DMS79 (cell line): ENCODE results near the gene NUDT22.
A peak's percentile ranks its signal among the peaks of the same experiment; 100 is the strongest.

Source experiments
- DNase-seq: peaks from one replicate; lab custom pipeline; 2025; lab: John Stamatoyannopoulos, UW

NUDT22 gene

GRCh38 chr11:64256300-64256699, 30.2 kb downstream of the NUDT22 start:
- no peak for DNase-seq

DNA sequence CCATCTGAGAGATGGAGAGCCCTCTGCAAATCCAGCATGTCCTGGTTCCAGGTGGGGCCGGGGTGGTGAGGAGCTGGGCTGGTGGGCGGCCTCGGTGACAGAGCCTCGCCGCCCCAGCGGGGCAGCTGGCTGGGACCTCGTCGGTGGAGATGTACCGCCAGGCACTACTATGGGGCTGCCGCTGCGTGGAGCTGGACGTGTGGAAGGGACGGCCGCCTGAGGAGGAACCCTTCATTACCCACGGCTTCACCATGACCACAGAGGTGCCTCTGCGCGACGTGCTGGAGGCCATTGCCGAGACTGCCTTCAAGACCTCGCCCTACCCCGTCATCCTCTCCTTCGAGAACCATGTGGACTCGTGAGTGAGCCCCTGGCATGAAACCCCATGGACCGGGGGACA, 32.3 kb downstream of the NUDT22 start:
- DNase-seq, result no peak

DNA sequence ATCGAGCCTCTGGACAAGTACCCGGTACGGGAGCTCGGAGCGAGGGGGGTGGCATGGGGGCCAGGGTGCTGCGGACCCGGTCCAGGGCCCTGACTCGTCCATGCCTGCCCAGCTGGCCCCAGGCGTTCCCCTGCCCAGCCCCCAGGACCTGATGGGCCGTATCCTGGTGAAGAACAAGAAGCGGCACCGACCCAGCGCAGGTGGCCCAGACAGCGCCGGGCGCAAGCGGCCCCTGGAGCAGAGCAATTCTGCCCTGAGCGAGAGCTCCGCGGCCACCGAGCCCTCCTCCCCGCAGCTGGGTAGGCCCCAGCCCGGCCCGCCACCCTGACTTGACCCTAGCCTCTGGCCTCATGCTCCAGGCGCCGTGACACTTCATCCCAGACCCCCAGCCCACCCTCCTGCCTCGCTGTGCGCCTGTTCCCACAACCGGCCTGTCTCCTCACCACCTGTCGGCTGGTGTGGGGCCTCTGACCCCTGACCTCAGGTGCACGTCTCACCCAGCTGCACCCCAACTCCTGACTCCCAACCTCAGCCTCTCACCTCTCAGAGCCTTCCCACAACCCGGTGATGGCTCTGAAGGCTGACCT, 33.0 kb downstream of the NUDT22 start:
- DNase-seq, result no peak

GRCh38 chr11:64259533-64260067, 33.5 kb downstream of the NUDT22 start:
- DNase-seq, result no peak

- no peak for DNase-seq
These were observed 34.2 kb downstream of the NUDT22 start for GRCh38 chr11:64260147-64260708.

DNA sequence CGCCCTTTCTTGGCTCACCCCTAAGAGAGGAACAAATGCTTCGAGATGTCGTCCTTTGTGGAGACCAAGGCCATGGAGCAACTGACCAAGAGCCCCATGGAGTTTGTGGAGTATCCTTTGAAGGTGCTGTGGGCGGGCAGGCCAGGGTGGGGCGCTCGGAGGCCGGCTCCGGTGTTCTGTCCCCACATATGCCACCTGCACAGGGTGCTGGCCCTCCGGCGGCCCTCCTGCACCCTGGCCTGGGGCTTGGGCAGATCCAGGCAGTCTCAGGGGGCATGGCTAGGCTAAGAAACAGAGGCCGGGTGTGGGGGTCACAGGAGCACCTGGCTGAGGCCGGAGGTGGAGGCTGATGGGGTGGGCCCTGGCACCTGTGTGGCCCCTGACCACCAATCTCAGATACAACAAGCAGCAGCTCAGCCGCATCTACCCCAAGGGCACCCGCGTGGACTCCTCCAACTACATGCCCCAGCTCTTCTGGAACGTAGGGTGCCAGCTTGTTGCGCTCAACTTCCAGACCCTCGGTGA, 35.5 kb downstream of the NUDT22 start:
- DNase-seq, result no peak

DNA sequence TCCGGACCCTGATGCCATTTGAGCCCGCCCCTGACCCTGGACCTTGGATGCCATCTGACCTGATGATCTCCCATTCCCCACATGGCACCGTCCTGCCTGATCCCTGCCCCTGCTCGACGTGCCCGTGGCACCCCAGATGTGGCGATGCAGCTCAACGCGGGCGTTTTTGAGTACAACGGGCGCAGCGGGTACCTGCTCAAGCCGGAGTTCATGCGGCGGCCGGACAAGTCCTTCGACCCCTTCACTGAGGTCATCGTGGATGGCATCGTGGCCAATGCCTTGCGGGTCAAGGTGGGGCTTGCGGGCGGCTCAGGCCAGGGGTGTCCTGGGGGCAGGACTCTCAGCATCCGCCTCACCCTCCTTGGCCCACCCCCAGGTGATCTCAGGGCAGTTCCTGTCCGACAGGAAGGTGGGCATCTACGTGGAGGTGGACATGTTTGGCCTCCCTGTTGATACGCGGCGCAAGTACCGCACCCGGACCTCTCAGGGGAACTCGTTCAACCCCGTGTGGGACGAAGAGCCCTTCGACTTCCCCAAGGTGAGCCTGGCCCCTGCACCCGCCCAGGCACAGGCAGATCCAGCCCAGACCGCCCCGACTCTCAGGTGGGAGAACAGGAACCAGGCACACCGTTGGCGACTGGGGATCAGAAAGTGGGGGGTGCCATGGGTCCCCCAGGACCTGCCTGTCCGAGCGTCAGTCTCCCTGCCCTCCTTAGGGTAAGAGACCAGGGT, 36.4 kb downstream of the NUDT22 start:
- DNase-seq, result no peak

DNA sequence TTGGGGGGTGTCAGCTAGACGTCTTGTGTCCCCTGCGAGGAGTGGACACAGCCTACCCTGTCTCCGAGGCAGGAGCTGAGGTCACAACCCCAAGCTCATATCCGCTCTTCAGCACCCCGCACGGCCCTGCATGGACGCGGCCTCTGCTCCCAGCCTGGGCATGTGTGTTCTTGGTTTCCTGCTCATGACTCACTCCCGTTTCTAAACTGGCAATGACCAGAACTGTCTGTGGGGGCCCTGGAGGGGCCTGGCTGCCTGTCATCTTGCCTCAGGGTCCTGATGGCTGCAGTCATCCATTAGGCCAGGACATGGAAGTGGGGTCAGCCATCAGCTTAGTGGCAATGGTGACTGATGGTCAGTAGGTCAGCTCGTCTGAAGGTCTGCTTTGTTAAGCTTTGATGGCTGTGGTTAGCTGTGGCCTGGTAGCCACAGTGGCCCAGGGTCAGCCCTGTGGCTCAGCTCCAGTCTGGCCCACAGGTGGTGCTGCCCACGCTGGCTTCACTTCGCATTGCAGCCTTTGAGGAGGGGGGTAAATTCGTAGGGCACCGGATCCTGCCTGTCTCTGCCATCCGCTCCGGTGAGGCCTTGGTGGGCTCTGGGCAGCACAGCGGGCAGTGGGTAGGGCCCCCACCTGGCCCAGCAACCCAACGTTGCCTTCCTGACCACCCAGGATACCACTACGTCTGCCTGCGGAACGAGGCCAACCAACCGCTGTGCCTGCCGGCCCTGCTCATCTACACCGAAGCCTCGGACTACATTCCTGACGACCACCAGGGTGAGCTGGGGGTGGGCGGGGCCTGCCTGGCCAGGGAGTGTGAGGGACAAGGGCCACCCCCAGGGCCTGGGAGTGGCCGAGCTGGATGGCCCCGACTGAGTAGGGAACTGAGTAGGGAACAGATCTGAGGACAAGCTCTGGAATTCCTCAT, 37.2 kb downstream of the NUDT22 start:
- no peak for DNase-seq

DNA sequence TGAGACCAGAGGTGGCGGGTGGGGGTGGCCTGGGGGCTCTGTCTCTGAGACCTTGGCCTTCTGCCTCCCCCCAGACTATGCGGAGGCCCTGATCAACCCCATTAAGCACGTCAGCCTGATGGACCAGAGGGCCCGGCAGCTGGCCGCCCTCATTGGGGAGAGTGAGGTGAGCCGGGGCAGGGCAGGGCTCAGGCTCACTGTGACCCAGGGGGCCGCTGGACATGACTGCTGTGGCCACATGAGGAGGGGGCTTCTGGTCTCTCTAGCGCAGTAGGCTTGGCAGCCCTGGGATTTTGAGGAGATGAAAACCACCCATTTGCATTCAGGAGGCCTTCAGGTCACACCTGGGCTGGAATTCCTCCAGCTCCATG, 37.9 kb downstream of the NUDT22 start:
- no peak for DNase-seq

- no peak for DNase-seq
These were observed 38.3 kb downstream of the NUDT22 start for GRCh38 chr11:64264371-64264852.

DNA sequence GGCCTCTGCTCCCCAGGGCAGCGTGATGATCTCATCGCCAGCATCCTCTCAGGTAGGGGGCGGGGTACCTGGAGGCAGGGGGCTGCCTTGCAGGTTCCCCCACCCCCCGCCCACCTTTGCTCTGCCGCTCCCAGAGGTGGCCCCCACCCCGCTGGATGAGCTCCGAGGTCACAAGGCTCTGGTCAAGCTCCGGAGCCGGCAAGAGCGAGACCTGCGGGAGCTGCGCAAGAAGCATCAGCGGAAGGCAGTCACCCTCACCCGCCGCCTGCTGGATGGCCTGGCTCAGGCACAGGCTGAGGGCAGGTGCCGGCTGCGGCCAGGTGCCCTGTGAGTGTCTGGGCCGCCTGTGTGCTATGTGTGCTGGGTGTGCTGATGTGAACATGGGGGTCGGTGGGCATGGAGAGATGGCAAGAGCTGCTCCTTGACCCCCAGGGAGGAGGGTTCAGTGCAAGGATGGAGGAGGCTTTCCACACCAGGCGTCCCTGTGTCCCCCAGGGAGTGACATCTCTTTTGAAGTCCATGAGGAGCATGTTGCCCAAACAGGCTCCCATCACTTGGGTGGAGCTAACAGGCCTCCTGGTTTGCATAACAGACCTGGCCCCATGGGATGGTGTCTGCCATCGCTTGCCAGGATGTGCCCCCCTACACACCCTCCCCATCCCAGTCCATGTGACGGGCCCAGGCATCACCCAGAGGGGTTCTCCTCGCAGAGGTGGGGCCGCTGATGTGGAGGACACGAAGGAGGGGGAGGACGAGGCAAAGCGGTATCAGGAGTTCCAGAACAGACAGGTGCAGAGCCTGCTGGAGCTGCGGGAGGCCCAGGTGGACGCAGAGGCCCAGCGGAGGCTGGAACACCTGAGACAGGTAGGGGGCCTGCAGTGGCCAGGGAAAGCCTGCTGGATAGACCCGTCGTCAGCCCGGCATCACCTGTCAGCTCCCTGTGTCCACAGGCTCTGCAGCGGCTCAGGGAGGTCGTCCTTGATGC, 39.4 kb downstream of the NUDT22 start:
- no peak for DNase-seq

GRCh38 chr11:64266339-64266738, 40.3 kb downstream of the NUDT22 start:
- no peak for DNase-seq

DNA sequence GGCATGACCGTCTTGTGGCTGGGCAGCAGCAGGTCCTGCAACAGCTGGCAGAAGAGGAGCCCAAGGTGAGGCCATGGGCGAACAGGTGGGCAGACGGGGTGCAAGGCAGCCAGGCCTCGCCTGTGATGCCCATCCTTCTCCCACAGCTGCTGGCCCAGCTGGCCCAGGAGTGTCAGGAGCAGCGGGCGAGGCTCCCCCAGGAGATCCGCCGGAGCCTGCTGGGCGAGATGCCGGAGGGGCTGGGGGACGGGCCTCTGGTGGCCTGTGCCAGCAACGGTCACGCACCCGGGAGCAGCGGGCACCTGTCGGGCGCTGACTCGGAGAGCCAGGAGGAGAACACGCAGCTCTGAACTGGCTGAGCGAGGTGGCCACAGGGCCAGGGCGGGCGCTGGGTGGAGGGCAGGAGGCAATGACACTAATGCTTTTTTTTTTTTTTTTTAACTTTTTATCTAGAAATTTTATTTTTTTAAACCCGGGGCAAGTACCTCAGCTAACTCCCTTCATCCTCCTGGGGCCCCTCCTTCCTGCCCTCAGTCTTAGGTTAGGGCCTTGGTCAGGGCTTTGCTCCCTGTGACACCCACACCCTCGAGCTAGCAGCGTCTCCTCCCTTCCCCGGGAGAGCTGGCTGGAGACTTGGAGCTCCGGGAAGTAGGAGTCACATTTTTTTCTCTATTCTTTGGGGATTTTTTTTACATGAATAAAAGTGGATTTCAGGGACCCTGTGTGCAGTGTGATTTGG, 41.3 kb downstream of the NUDT22 start:
- peak; percentile 77 for DNase-seq

GRCh38 chr11:64268025-64268892, 42.2 kb downstream of the NUDT22 start:
- DNase-seq, result peak; percentile 27

- no peak for DNase-seq
These were observed 42.9 kb downstream of the NUDT22 start for GRCh38 chr11:64268893-64269539.

DNA sequence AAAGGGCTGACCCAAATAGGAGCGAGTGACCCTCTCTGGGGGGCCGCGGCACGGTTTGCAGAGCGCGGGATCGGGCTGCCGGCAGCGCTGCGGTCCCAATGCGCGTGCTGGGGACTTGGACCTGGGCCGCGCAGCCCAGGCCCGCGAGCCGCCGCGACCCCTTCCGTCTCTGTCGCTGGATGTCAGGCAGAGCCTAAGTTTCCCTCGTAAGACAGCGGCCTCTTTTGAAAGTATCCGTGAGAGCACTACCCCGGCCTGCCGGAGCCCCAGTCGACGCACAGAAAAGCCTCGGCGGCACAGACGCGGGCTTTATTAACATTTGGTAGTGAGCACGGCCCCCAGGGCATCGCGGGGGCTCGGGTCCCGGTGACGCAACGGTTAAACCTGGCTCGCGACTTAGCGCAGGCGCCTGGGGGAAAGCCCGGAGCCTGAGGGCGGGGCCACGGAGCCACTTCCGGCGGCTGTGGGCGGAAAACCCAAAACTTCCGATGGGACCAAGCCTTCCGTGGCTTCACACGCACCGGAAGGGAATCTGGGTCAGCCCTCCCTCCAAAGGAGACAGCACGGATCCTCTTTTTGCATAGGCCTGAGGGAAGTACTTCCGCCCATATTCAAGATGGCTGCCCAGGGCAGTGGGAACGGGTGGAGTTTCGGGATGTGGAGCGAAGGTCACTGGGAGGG, 43.6 kb downstream of the NUDT22 start:
- DNase-seq, result peak; percentile 99

GRCh38 chr11:64275031-64275800, 49.1 kb downstream of the NUDT22 start:
- DNase-seq, result no peak
